ENCODE results near the gene IFNA8. TPM values are rescaled to one million over a fixed set of nuclear protein-coding genes. Genes with fewer than 3 reads are reported as not detected.
A peak's percentile ranks its signal among the peaks of the same experiment; 100 is the strongest.
"Not testable (repeated sequence)": the region's sequence is repeated elsewhere in the genome, so short reads cannot be mapped to it uniquely, and the experiment has no call there.

IFNA8 gene
- polyA plus RNA-seq, 1 donor = not detected

DNA sequence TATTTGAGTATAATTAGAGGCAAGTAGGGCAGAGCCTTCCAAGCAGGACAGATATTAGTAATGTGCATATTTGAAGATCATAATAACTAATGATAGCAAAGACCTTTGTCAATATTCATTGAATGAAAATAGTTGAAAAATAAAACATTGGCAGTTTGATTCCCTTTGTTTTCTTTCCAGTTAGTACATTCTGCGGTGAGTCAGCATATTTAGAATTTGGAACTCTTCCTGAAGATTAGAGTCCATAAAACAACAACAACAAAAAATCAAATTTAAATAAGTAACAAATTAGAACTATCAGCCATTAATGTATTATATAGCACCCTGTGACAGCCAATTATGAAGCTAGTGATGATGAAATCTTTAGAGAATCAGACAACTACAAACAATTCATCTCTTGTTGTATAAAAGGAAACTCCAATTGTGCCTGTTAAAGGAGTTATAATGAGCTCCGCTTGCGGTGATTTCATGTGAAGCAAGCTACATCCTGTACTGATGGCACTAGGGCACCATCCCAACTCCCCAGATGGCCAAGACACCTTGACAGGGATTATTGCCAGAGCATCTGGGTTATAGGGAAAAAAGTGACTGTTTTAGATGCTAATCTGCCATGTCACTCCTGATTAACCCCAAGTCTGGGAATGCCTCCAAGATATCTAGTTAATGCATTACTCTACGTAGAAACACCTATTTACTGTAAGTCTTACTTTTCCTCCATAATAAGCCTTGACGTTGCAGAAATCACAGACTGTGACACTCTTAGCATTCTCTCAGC, 6.8 kb downstream of the IFNA8 start:
- no peak for DNase-seq
- H3K36me3 ChIP-seq (ENCODE audit: control insufficient read depth, insufficient read depth, low read length) = no peaks in the 10 kb centered on the region
- no peaks in the 10 kb centered on the region for H3K9me3 ChIP-seq (ENCODE audit: control insufficient read depth, low read depth, low read length)
- WGBS (ENCODE audit: insufficient coverage, low lambda C conversion rate) = 93% methylated on average over 3 of the region's 5 CpGs
- no peak overlapping the region for H3K27ac ChIP-seq (ENCODE audit: low read length)
- peaks cover 5% of the 10 kb centered on the region for H3K27me3 ChIP-seq (ENCODE audit: control insufficient read depth, insufficient read depth, low read length)
- no peak overlapping the region for H3K4me3 ChIP-seq (ENCODE audit: low read length)
- no peaks in the 10 kb centered on the region for H3K4me1 ChIP-seq (ENCODE audit: control insufficient read depth, insufficient read depth, low read length)

DNA sequence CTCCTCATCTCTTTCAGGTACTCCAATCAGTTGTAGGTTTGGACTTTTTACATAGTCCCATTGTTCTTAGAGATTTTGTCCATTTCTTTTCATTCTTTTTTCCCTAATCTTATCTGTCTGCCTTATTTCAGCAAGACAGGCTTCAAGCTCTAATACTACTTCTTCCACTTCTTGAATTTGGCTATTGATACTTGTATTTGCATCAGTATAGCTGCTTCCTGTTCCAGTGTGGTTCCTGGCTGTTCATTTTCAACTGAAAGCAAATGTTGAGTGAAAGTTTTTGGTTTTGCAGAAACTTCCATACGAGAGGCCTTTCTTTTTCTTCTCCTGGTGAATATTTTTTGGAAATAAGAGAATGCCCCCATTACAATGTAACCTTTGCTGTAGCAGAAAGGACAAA, 19.3 kb downstream of the IFNA8 start:
- no peak for DNase-seq
- Histone ChIP-seq H3K4me3 (ENCODE audit: low read length) (no peak overlapping the region), H3K27me3 (ENCODE audit: control insufficient read depth, insufficient read depth, low read length) (peaks cover 4% of the 10 kb centered on the region), H3K36me3 (ENCODE audit: control insufficient read depth, insufficient read depth, low read length) (no peaks in the 10 kb centered on the region), H3K4me1 (ENCODE audit: control insufficient read depth, insufficient read depth, low read length) (no peaks in the 10 kb centered on the region), H3K9me3 (ENCODE audit: control insufficient read depth, low read depth, low read length) (no peaks in the 10 kb centered on the region), H3K27ac (ENCODE audit: low read length) (no peak overlapping the region)
- WGBS (ENCODE audit: insufficient coverage, low lambda C conversion rate) = no CpG with 5 or more reads among the region's 1 CpG

DNA sequence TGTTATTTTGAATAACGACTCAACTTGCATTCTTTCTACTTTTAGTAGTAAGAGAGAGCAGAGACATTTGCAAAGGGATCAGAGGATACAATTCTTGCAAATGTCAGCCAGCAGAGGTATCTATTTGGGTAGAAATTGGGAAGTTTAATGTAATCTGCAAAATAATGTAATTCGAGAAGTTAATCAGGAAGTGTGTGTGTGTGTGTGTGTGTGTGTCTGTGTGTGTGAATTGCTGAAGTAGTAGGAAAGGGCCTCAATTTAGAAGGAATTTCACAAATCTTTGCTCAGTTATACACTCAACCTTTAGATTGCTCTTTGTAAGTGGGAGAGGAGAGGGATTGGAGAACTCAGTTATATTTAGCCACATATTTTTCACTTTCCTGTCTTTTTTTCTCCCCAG, 20.3 kb downstream of the IFNA8 start:
- Histone ChIP-seq H3K27ac (ENCODE audit: low read length) (no peak overlapping the region), H3K27me3 (ENCODE audit: control insufficient read depth, insufficient read depth, low read length) (peaks cover 4% of the 10 kb centered on the region), H3K4me1 (ENCODE audit: control insufficient read depth, insufficient read depth, low read length) (no peaks in the 10 kb centered on the region), H3K4me3 (ENCODE audit: low read length) (no peak overlapping the region), H3K36me3 (ENCODE audit: control insufficient read depth, insufficient read depth, low read length) (no peaks in the 10 kb centered on the region), H3K9me3 (ENCODE audit: control insufficient read depth, low read depth, low read length) (no peaks in the 10 kb centered on the region)
- WGBS (ENCODE audit: insufficient coverage, low lambda C conversion rate) = no CpG with 5 or more reads among the region's 2 CpGs
- no peak for DNase-seq

DNA sequence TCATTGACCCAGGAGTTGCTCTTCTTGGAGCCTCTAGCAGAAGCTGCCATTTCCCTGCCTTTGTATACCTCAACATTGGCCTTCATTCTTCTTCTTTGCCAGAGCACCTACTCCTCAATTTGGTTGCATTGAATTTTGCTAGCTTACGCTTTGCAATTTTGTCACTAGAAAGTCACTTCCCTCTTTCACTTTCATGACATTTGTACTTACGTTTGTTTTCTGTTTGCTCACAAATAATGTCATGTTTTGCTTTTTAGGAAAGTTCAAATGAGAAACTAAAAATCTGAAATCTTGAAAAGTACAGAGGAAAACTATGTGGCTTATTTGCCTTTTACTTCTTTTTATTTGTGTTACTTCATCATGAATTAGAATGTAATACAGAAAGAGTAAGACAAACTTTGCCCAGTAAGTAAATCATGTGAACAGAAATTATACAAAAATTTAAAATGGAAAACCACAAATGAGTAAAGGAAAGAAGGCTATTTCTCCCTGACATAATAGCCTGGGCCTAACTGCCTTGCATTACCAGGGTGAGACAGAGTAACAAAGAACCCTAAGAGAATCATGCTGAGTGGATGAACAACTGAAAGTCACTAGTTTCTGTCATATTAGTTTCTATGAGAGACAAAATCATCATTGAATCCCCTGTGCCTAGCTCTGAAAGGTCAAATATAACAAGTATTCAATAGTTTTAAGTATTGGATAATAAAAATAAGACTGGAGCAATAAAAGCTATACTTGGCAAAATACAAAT, 23.9 kb downstream of the IFNA8 start:
- 93% methylated on average over 2 of the region's 2 CpGs for WGBS (ENCODE audit: insufficient coverage, low lambda C conversion rate)
- Histone ChIP-seq H3K27me3 (ENCODE audit: control insufficient read depth, insufficient read depth, low read length) (peaks cover 4% of the 10 kb centered on the region), H3K9me3 (ENCODE audit: control insufficient read depth, low read depth, low read length) (no peaks in the 10 kb centered on the region), H3K4me3 (ENCODE audit: low read length) (no peak overlapping the region), H3K27ac (ENCODE audit: low read length) (no peak overlapping the region), H3K4me1 (ENCODE audit: control insufficient read depth, insufficient read depth, low read length) (no peaks in the 10 kb centered on the region), H3K36me3 (ENCODE audit: control insufficient read depth, insufficient read depth, low read length) (no peaks in the 10 kb centered on the region)
- no peak for DNase-seq

DNA sequence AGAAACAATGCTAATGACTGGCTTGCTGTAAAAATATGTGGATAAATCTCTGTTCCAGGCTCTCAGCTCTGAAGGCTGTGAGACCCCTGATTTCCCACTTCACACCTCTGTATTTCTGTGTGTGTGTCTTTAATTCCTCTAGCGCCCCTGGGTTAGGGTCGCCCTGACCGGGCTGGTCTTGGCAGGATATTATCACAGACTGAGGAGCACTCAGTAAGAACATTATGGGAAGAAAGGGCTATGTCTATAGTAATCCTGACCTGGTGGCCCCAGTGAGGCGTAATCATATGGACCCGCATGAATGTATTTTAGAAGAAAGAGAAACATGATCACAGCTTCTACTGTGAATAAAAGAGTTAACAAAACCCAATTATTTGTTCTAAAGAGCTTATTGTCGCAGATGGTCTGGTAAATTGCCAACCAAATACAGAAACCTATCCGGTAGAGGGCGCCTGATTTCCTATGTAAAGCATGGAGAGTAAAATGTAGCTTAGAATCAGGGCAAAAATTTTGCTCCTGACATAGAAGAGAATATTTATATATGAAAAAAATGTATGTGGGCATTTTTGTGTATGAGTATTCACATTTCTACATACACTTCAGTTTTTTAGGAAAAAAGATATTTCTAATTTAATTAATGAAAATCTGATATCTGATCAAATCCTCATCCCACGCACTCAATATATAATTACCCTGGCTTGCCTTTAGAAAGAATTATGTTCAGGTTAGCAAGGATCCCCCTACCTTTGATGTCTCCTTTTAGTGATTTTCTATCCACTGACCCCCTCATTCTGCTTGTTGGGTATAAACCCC, 25.5 kb downstream of the IFNA8 start:
- peaks cover 4% of the 10 kb centered on the region for H3K27me3 ChIP-seq (ENCODE audit: control insufficient read depth, insufficient read depth, low read length)
- H3K9me3 ChIP-seq (ENCODE audit: control insufficient read depth, low read depth, low read length) = no peaks in the 10 kb centered on the region
- peak; percentile 7 to 16 for DNase-seq
- no peaks in the 10 kb centered on the region for H3K36me3 ChIP-seq (ENCODE audit: control insufficient read depth, insufficient read depth, low read length)
- 72% methylated on average over 2 of the region's 9 CpGs for WGBS (ENCODE audit: insufficient coverage, low lambda C conversion rate)
- no peaks in the 10 kb centered on the region for H3K4me1 ChIP-seq (ENCODE audit: control insufficient read depth, insufficient read depth, low read length)
- H3K27ac ChIP-seq (ENCODE audit: low read length) = no peak overlapping the region
- H3K4me3 ChIP-seq (ENCODE audit: low read length) = no peak overlapping the region

DNA sequence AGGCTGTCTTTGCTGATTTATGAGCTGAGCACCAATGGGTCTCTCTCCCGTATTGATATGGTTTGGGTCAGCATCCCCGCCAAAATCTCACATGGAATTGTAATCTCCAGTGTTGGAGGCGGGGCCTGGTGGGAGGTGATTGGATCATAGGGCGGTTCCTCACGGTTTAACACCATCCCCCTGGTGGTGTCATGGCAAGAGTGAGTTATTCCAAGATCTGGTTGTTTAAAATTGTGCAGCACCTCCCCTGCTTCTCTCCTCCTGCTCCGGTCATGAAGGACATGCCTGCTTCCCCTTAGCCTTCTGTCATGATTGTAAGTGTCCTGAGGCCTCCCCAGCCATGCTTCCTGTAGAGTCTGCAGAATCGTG, 26.1 kb downstream of the IFNA8 start:
- not testable (repeated sequence) for H3K36me3 ChIP-seq (ENCODE audit: control insufficient read depth, insufficient read depth, low read length); DNase-seq; H3K4me1 ChIP-seq (ENCODE audit: control insufficient read depth, insufficient read depth, low read length); H3K4me3 ChIP-seq (ENCODE audit: low read length); H3K9me3 ChIP-seq (ENCODE audit: control insufficient read depth, low read depth, low read length); H3K27ac ChIP-seq (ENCODE audit: low read length); H3K27me3 ChIP-seq (ENCODE audit: control insufficient read depth, insufficient read depth, low read length)
- WGBS (ENCODE audit: insufficient coverage, low lambda C conversion rate) = no CpG with 5 or more reads among the region's 7 CpGs

DNA sequence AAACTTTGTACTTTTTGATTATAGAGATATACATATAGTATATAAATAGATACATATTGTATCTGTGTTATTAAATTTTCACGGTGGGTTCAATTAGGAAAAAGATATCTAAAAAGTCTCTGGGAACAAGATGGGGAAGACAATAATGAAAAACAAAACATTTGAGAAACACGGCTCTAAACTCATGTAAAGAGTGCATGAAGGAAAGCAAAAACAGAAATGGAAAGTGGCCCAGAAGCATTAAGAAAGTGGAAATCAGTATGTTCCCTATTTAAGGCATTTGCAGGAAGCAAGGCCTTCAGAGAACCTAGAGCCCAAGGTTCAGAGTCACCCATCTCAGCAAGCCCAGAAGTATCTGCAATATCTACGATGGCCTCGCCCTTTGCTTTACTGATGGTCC, 31.2 kb downstream of the IFNA8 start, which contains the start of gene IFNA1:
Gene IFNA1 (plus strand): TSS at position 301 of the 400 bp plus-strand sequence. CDS start 69 bp downstream, at position 370.
- H3K4me1 ChIP-seq (ENCODE audit: control insufficient read depth, insufficient read depth, low read length) = no peaks in the 10 kb centered on the region
- H3K9me3 ChIP-seq (ENCODE audit: control insufficient read depth, low read depth, low read length) = no peaks in the 10 kb centered on the region
- H3K27me3 ChIP-seq (ENCODE audit: control insufficient read depth, insufficient read depth, low read length) = no peaks in the 10 kb centered on the region
- 94% methylated on average over 2 of the region's 4 CpGs for WGBS (ENCODE audit: insufficient coverage, low lambda C conversion rate)
- no peak within 1 kb of the TSS for H3K4me3 ChIP-seq (ENCODE audit: low read length)
- no peaks in the 10 kb centered on the region for H3K36me3 ChIP-seq (ENCODE audit: control insufficient read depth, insufficient read depth, low read length)
- no peak for DNase-seq
- no peak within 1 kb of the TSS for H3K27ac ChIP-seq (ENCODE audit: low read length)

DNA sequence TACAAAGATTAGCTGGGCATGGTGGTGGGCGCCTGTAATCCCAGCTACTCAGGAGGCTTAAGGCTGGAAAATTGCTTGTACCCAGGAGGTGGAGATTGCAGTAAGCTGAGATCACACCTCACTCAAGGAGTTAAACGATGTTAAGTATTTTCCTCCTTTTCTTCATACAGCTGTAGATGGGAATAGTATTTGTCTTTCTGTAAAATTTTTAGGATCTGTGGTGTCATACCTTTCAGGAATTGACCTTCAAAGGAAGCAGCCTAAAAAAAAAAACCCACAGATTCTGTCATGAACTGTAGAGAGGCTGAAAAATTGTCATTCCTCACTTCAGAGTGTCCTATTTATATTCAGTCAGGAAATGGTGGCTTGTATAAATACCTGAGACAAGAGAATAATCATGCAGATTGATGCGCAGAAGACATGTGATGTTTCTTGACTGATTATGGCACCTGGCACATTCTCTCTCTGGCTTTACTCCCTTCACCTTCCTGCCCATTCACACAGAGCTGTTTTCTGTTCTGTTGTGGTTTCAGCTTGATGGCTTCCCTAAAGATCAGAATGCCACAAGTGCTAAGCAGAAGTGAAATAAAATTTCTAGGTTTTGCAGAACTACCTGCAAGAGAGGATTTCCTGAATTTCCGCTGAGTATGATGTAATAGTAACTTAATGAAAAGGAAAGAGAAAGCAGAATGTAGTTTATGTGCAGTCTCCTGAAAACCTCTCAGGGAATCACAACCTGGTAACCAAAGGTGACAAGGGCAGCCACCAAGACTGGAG, 35.1 kb downstream of the IFNA8 start:
- no peak overlapping the region for H3K27ac ChIP-seq (ENCODE audit: low read length)
- H3K27me3 ChIP-seq (ENCODE audit: control insufficient read depth, insufficient read depth, low read length) = no peaks in the 10 kb centered on the region
- WGBS (ENCODE audit: insufficient coverage, low lambda C conversion rate) = no CpG with 5 or more reads among the region's 4 CpGs
- no peak for DNase-seq
- H3K36me3 ChIP-seq (ENCODE audit: control insufficient read depth, insufficient read depth, low read length) = no peaks in the 10 kb centered on the region
- no peaks in the 10 kb centered on the region for H3K4me1 ChIP-seq (ENCODE audit: control insufficient read depth, insufficient read depth, low read length)
- H3K4me3 ChIP-seq (ENCODE audit: low read length) = no peak overlapping the region
- H3K9me3 ChIP-seq (ENCODE audit: control insufficient read depth, low read depth, low read length) = no peaks in the 10 kb centered on the region

DNA sequence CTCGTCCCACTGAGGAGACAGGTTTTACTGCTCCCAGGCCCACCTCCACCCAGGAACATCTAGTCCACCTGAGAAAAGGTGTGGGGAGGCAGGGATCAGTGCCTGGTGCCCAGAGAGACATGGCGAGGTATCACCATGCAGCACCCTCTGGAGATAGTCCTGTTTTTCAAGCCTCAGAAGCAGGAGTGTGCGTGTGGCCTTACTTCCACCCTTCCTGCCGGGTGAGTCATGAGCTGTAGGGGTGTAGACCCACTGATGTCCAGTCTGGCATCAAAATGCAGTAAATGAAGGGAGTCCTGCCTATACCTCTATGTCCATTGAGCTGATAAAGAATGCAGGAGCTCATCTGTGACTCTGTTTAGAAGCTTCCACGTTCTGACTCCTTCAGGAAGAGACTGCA, 40.4 kb downstream of the IFNA8 start:
- not testable (repeated sequence) for H3K4me3 ChIP-seq (ENCODE audit: low read length); DNase-seq; H3K27me3 ChIP-seq (ENCODE audit: control insufficient read depth, insufficient read depth, low read length); H3K27ac ChIP-seq (ENCODE audit: low read length); H3K4me1 ChIP-seq (ENCODE audit: control insufficient read depth, insufficient read depth, low read length); H3K36me3 ChIP-seq (ENCODE audit: control insufficient read depth, insufficient read depth, low read length); H3K9me3 ChIP-seq (ENCODE audit: control insufficient read depth, low read depth, low read length)
- WGBS (ENCODE audit: insufficient coverage, low lambda C conversion rate) = no CpG with 5 or more reads among the region's 5 CpGs
